Cardiac septum (tissue), 1 donor: ENCODE results near the gene BABAM2. TPM values are rescaled to one million over a fixed set of nuclear protein-coding genes. Genes with fewer than 3 reads are reported as not detected.

Experiments used
- DNase-seq: peaks from one replicate; pipeline ENCODE4 v3.0.0-alpha.2; 2020; ENCODE audit warnings: low spot score
- intact Hi-C: fragments of 100-400 bp; cut with DNase I; formaldehyde crosslinking; loops from one replicate; pipeline ENCODE4 v1.14.0; 2022
- total RNA-seq: library from RNA; stranded (reverse); fragmentation: NEBNext Ultra II Directional; extraction: Animal tissue kit (Norgen Biotek cat#: 25700); gene quantifications from one replicate; pipeline ENCODE4 v1.2.1, GENCODE V29; 2021
- donor health status: DM: no; HTN: no; CAD: no.

Gene BABAM2
- total RNA-seq, 1 donor from 2014 or later = 63.4 TPM

DNA sequence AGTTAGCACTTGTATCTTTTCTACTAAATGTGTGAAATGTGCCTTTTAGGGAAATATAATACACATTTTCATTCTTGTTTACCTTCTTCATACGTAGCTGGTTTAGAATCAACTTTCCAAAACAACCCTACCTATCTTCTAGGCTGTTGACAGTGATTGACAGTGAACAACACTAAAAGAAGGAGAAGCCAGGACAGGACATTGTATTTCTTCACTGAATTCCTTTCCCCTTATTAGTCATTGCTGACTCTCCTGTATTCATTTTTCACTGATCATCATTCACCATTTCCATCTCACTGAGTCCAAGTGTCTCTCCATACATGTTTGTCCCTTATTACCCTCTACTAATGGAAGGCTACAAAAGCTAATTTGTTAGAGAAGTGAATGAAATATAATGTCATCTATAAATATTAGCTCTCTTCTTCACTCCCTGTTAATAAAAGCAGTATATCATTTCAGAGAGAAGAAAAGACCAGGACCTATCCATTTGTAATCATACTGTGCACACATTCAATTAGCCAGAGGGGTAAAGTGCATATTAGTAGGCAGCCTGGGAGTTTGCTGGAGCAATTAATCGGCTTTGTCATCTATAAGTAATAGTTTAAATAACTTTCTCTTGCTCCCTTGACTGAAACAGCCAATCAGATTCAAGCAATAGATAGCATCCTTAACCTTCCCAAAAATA is 309.6 kb downstream of the BABAM2 start:
- intact Hi-C loops = no loop called here

DNA sequence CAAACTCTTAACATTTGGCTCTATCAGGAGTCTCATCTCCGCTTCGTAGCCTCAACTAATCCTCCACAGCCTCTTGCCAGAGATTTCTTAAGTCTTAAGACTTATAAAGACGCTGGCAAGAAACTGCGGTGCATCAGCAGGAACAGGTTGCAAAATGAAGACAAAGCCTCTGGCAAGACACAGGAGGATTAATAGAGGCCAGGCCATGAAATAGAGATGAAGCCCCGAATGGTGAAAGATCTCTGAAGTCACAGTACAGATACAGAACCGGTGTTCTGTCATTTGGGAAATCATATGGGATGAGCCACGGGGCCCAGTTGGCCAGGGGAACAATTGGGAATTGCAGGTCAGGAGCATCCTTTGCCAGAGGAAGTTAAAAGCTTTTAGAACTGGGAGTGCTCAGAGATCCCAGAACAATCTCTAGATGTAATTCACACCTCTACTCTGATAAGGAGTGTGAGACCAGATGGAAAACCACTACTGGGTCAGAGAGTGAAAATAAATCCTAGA is 311.2 kb downstream of the BABAM2 start:
- intact Hi-C loops = no loop called here

More for the DNA sequence above, 309.6 kb downstream of the BABAM2 start:
- no peak for DNase-seq

DNA sequence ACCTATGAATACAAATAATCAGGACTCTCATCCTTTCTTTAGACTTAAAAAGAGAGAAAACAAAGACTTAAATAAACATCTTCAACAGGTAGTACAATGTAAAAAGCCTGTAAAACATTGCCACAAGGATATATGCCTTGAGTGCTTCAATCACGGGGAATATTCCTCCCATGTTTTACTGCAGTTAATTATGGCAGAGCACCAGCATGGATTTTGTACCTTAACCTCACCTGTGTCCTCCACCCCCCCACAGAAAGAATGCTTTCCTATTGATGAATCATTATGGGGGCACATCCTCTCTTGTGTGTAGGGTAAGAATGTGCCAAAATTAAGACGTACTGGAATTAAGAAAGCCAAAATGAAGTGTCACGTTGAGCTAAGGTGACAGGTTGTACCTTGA is 312.2 kb downstream of the BABAM2 start:
- intact Hi-C loops = no loop called here
- DNase-seq = no peak

More for the DNA sequence above, 311.2 kb downstream of the BABAM2 start:
- DNase-seq = no peak

DNA sequence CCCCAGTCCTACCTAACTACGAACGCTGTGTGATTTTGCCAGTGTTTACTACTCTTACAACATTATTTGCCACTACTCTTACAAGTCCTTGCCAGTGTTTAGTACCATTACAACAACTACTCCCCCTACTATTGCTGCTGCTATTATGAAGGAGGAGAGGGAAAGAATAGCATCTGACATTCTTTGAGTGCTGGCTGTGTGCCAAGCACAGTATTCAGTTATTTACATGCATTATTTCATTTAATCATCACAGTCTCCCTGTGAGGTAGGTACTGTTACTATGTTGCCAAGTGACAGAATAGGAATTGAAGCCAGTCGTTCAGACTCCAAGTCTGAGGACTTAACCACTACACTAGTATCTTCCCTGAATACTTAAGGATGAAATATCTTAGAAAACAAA is 316.2 kb downstream of the BABAM2 start:
- no peak for DNase-seq
- intact Hi-C loops = no loop called here

GRCh38 chr2:28209261-28209691 is 318.7 kb downstream of the BABAM2 start:
- DNase-seq = no peak
- intact Hi-C loops = no loop called here

GRCh38 chr2:28209864-28210263 is 319.3 kb downstream of the BABAM2 start:
- no peak for DNase-seq
- intact Hi-C loops = no loop called here

- intact Hi-C loops = no loop called here
- no peak for DNase-seq
Observed at GRCh38 chr2:28210535-28210934, 320.0 kb downstream of the BABAM2 start.

- intact Hi-C loops = no loop called here
- DNase-seq = no peak
Observed at GRCh38 chr2:28216331-28216730, 325.8 kb downstream of the BABAM2 start.

DNA sequence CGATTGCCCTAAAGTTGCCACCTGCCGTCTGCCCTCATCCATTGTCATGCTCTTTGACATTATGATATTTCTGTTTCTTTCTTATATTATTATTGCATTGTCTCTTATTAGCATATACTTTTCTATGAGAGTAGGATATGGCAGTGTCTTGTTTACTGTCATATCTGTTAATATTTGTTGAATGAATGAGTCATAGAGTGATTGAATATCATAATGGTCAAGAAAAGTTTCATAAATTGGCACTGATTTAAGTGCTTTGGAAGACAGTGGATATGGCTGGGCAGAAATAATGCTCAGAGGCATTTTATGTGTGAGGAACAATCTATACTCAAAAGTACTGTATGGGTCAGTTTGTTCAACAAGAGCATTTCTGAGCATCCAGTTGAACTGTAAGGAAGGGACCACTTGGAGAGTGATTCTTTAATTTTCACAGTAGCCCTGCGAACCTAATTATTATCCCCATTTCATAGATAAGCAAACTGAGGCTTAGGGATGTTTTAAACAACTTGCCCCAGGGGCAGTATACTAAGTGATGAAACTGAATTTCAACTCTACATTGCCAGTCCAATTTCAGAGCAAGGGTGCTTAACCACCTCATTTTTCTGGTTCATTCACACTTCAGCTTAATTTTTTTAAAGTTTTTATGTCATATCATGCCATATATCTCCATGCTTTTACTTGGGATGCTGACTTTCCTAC is 326.7 kb downstream of the BABAM2 start:
- DNase-seq = no peak
- intact Hi-C loops = no loop called here

GRCh38 chr2:28219138-28219537 is 328.6 kb downstream of the BABAM2 start:
- intact Hi-C loops = no loop called here
- no peak for DNase-seq

DNA sequence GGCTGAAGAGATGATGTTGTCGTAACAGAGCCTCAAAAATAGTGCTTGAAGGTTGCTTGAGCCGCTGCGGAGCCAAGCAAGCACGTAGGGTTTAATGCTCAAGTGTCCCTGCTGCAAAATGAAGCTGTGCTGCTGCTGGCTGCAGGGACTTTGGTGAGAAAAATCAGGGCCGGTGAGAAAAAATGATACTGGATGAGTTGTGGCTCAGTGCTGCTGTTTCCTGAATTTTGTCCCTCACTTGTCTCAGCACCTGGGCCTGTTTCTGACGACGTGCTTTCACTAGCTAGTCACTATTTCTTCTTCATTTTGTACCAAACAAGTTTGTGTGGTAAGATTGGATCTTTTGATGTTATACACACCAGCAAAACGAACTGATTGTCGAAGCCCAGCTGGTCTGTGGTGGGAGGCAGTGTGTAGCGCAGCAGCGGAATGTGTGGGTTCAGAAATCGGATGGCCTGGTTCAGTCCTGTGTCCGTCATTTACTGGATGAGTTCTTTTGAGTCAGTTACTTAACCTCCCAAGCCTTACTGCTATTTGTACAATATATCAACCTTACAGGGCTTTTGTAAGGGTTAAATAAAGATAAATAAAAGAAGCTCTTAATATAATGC is 329.3 kb downstream of the BABAM2 start:
- intact Hi-C loops = no loop called here

DNA sequence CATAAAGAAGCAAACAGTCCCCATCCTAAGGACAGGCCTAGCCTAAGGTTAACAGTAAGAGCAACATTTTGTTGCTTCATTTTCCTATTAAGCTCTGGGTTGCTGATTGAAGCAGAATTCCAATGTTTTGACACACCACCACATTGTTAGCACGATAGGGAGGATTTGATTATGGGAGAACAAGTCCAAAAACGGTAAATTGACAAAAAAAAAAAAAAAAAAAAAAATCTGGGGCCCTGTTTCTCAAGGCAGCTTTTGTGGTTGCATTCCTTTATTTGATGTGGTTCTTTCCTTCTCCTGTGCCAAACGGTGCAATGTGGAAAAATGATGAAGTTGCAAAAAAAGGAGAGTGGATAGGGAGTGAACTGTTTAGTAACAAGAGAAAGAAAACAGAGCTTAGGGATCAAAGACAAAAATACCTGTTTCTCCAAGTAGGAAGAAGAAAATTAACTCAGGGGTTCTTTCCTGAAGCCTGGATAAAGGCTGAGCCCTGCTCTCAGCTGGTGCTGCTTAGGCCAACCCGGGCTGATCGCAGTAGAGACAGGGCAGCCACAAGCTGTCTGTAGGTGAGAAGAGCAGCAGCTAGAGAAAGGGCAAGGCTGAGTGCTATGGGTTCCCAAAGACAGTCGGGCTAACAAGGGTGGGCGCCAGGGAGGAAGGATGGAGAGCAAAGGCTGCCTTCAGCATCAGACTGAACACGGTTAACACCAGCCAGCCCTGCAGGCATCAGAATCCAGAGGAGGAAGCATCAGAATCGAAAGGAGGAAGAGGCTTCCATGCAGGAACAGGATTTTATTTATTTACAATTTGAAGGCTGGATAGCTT is 334.3 kb downstream of the BABAM2 start:
- intact Hi-C loops = no loop called here
- no peak for DNase-seq

More for the DNA sequence above, 329.3 kb downstream of the BABAM2 start:
- no peak for DNase-seq

DNA sequence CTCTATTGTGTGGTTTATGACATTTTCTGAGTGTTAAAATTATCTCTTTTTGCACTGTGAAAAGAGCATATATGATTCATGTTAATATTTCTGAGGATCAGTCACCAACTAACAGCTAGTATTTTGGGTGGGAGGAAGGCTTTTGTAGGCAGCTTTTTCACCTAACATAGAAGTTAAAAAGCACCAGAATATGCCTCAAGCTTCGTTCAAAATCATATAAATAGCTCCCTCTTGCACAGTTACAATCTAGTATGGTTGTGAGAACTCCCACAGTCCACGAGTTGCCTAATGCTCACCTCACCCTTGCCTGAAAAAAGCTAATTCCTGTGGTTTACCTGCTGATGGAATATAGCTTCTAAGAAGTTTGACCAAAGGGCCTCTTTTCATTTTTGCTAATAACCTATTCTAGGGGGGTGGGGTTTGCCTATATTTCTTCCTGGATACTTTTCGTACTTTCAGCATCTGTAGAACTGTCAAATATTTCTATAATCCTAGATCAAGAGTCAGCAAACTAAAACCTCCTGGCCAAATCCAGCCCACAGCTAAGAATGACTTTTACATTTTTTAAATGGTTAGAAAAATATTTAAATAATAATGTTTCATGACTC is 335.0 kb downstream of the BABAM2 start:
- intact Hi-C loops = no loop called here
- DNase-seq = no peak

GRCh38 chr2:28226558-28226957 is 336.0 kb downstream of the BABAM2 start:
- no peak for DNase-seq
- intact Hi-C loops = no loop called here

GRCh38 chr2:28227498-28227897 is 337.0 kb downstream of the BABAM2 start:
- no peak for DNase-seq
- intact Hi-C loops = no loop called here

GRCh38 chr2:28228434-28228995 is 338.0 kb downstream of the BABAM2 start:
- DNase-seq = no peak
- intact Hi-C loops = no loop called here

DNA sequence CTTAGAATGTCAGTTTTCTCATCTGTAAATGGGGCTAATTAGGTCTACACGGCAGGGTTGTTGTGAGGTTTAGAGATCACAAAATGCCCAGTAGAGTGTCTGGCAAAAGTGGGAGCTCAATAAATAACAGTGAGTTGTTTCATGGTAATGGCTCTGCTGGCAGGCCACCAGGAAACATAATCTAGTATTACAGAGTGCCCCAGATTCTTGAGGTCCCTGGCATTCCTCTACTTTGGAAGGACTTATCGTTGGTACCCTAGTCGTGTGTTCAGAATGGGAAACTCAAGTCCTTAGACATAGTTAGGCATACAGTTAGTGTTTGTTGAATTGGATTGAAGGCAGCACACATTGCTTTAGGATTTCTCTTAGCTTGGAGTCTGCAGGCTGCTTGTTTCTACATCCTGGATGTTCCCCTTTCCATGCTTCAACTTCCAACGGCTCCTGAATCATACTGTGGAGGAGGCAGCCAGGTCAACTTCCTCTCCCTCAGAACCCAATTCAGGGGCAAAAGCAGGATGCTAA is 340.6 kb downstream of the BABAM2 start:
- intact Hi-C loops = no loop called here
- no peak for DNase-seq

DNA sequence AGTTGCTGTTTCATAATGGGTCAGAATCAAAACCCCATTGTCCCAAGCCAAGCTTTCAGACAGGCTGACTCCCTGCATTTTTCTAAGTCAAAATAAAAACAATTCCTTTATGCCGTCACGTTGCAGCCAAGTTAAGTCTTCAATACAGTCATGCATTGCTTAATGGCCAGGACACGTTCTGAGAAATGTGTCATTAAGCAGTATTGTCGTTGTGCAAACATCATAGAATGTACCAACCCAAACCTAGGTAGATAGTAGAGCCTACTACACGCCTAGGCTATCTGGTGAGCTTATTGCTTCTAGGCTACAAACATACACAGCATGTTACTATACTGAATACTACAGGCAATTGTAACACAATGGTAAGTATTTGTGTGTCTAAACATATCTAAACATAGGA is 341.8 kb downstream of the BABAM2 start:
- no peak for DNase-seq
- intact Hi-C loops = no loop called here

GRCh38 chr2:28233164-28233676 is 342.7 kb downstream of the BABAM2 start:
- intact Hi-C loops = no loop called here

More at GRCh38 chr2:28233164-28233676, 342.7 kb downstream of the BABAM2 start:
- DNase-seq = no peak
